ENCODE results near the gene RTP5. TPM values are rescaled to one million over a fixed set of nuclear protein-coding genes. Genes with fewer than 3 reads are reported as not detected.

RTP5 gene
- total and polyA plus RNA-seq, 2 of the 8 experiments (the other 6 are each of a cell fraction or from before 2014, with no cell fraction given): not detected

- TF ChIP-seq, protein P1, sequence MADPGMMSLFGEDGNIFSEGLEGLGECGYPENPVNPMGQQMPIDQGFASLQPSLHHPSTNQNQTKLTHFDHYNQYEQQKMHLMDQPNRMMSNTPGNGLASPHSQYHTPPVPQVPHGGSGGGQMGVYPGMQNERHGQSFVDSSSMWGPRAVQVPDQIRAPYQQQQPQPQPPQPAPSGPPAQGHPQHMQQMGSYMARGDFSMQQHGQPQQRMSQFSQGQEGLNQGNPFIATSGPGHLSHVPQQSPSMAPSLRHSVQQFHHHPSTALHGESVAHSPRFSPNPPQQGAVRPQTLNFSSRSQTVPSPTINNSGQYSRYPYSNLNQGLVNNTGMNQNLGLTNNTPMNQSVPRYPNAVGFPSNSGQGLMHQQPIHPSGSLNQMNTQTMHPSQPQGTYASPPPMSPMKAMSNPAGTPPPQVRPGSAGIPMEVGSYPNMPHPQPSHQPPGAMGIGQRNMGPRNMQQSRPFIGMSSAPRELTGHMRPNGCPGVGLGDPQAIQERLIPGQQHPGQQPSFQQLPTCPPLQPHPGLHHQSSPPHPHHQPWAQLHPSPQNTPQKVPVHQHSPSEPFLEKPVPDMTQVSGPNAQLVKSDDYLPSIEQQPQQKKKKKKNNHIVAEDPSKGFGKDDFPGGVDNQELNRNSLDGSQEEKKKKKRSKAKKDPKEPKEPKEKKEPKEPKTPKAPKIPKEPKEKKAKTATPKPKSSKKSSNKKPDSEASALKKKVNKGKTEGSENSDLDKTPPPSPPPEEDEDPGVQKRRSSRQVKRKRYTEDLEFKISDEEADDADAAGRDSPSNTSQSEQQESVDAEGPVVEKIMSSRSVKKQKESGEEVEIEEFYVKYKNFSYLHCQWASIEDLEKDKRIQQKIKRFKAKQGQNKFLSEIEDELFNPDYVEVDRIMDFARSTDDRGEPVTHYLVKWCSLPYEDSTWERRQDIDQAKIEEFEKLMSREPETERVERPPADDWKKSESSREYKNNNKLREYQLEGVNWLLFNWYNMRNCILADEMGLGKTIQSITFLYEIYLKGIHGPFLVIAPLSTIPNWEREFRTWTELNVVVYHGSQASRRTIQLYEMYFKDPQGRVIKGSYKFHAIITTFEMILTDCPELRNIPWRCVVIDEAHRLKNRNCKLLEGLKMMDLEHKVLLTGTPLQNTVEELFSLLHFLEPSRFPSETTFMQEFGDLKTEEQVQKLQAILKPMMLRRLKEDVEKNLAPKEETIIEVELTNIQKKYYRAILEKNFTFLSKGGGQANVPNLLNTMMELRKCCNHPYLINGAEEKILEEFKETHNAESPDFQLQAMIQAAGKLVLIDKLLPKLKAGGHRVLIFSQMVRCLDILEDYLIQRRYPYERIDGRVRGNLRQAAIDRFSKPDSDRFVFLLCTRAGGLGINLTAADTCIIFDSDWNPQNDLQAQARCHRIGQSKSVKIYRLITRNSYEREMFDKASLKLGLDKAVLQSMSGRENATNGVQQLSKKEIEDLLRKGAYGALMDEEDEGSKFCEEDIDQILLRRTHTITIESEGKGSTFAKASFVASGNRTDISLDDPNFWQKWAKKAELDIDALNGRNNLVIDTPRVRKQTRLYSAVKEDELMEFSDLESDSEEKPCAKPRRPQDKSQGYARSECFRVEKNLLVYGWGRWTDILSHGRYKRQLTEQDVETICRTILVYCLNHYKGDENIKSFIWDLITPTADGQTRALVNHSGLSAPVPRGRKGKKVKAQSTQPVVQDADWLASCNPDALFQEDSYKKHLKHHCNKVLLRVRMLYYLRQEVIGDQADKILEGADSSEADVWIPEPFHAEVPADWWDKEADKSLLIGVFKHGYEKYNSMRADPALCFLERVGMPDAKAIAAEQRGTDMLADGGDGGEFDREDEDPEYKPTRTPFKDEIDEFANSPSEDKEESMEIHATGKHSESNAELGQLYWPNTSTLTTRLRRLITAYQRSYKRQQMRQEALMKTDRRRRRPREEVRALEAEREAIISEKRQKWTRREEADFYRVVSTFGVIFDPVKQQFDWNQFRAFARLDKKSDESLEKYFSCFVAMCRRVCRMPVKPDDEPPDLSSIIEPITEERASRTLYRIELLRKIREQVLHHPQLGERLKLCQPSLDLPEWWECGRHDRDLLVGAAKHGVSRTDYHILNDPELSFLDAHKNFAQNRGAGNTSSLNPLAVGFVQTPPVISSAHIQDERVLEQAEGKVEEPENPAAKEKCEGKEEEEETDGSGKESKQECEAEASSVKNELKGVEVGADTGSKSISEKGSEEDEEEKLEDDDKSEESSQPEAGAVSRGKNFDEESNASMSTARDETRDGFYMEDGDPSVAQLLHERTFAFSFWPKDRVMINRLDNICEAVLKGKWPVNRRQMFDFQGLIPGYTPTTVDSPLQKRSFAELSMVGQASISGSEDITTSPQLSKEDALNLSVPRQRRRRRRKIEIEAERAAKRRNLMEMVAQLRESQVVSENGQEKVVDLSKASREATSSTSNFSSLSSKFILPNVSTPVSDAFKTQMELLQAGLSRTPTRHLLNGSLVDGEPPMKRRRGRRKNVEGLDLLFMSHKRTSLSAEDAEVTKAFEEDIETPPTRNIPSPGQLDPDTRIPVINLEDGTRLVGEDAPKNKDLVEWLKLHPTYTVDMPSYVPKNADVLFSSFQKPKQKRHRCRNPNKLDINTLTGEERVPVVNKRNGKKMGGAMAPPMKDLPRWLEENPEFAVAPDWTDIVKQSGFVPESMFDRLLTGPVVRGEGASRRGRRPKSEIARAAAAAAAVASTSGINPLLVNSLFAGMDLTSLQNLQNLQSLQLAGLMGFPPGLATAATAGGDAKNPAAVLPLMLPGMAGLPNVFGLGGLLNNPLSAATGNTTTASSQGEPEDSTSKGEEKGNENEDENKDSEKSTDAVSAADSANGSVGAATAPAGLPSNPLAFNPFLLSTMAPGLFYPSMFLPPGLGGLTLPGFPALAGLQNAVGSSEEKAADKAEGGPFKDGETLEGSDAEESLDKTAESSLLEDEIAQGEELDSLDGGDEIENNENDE (IDR thresholded peaks at IDR 0.05; ENCODE audit: insufficient replicate concordance, low read length): no peak
- TF ChIP-seq SRF (IDR thresholded peaks at IDR 0.05; ENCODE audit: low read depth, low read length): no peak
- no peak for TF ChIP-seq POLR2AphosphoS5 (IDR thresholded peaks at IDR 0.05; ENCODE audit: low read depth, low read length)
- no peak for TF ChIP-seq RNF2 (IDR thresholded peaks at IDR 0.05; ENCODE audit: borderline replicate concordance, low read depth, low read length, missing control alignments, poor library complexity, severe bottlenecking)
- TF ChIP-seq EP300 (IDR thresholded peaks at IDR 0.05; ENCODE audit: borderline replicate concordance in 1 of 2, low read depth in 2 of 2, low read length in 2 of 2): no peak
- TF ChIP-seq NRF1 (IDR thresholded peaks at IDR 0.05; ENCODE audit: low read depth, low read length): no peak
- TF ChIP-seq SUZ12 (IDR thresholded peaks at IDR 0.05; ENCODE audit: low read length): no peak
Observed at GRCh38 chr2:241893265-241893664, 23.7 kb downstream of the RTP5 start (continued).
